ENCODE results near the gene IER5. TPM values are rescaled to one million over a fixed set of nuclear protein-coding genes. Genes with fewer than 3 reads are reported as not detected.

Gene IER5
- total and polyA plus RNA-seq, 9 of the 15 experiments (the other 6 are each of a cell fraction or from before 2014, with no cell fraction given): 2.4 to 32.1 (median 12.0) TPM

- TF ChIP-seq VEZF1 (CRISPR knock-in tag; IDR thresholded peaks at IDR 0.05): peak; percentile 92
- TF ChIP-seq PHTF2 (CRISPR knock-in tag; IDR thresholded peaks at IDR 0.05): peak; percentile 78; the same call in 1 of the 2 replicates
- peak in 2 of 3 experiments; percentile 71 for TF ChIP-seq YY1 (IDR thresholded peaks at IDR 0.05; ENCODE audit: borderline replicate concordance in 1 of 3, control insufficient read depth in 1 of 3, extremely low read depth in 1 of 3, insufficient read depth in 3 of 3, insufficient read length in 1 of 3, insufficient replicate concordance in 2 of 3, low read depth in 1 of 3, low read length in 2 of 3)
- peak; percentile 24; the same call in 1 of the 2 replicates for TF ChIP-seq CBFA2T2 (conservative IDR thresholded peaks at IDR 0.05)
- TF ChIP-seq E2F3 (CRISPR knock-in tag; IDR thresholded peaks at IDR 0.05): no peak
- TF ChIP-seq RCOR1 (IDR thresholded peaks at IDR 0.05; ENCODE audit: borderline replicate concordance in 1 of 2, low read depth in 2 of 2, low read length in 2 of 2): peak; percentile 28 to 40; a peak in 2 of 4 replicates
- no peak for TF ChIP-seq ZNF3 (CRISPR knock-in tag; IDR thresholded peaks at IDR 0.05)
- TF ChIP-seq SOX6 (IDR thresholded peaks at IDR 0.05): peak; percentile 73
- peak; percentile 100 for TF ChIP-seq RBFOX2 (IDR thresholded peaks at IDR 0.05; ENCODE audit: low read depth, low read length)
- TF ChIP-seq BRF2 (IDR thresholded peaks at IDR 0.05; ENCODE audit: borderline replicate concordance, insufficient read depth, insufficient read length): no peak
- TF ChIP-seq NONO (IDR thresholded peaks at IDR 0.05; ENCODE audit: low read depth in 2 of 2, low read length in 1 of 2): peak; percentile 8 to 83; a peak in 3 of 4 replicates
- peak; percentile 100 for TF ChIP-seq CXXC5 (CRISPR knock-in tag; IDR thresholded peaks at IDR 0.05)
- peak; percentile 93; the same call in 1 of the 2 replicates for TF ChIP-seq PREB (CRISPR knock-in tag; IDR thresholded peaks at IDR 0.05)
- peak; percentile 100 for TF ChIP-seq TAF1 (IDR thresholded peaks at IDR 0.05; ENCODE audit: control insufficient read depth, extremely low read depth, insufficient read depth, low read length, severe bottlenecking)
- no peak for TF ChIP-seq ARID3B (CRISPR knock-in tag; IDR thresholded peaks at IDR 0.05; ENCODE audit: borderline replicate concordance)
- no peak for TF ChIP-seq MTA1 (IDR thresholded peaks at IDR 0.05; ENCODE audit: borderline replicate concordance)
- no peak for TF ChIP-seq ZNF395 (CRISPR knock-in tag; IDR thresholded peaks at IDR 0.05)
Measured at GRCh38 chr1:181088079-181089016, at the start of gene IER5 (continued).
